SK-N-MC (cell line): ENCODE measurements around the gene TRIM47.

Experiments used
- EZH2 ChIP-seq: fragments of 200-600 bp; sonication (generic); IDR thresholded peaks from one replicate; pipeline ENCODE4 v1.6.1; 2017; ENCODE audit warnings: antibody characterized with exemption
- POLR2AphosphoS5 ChIP-seq: IDR thresholded peaks from 2 replicates; pipeline ENCODE4 v1.6.1; 2012; ENCODE audit warnings: mild to moderate bottlenecking, low read depth, low read length, borderline replicate concordance

DNA sequence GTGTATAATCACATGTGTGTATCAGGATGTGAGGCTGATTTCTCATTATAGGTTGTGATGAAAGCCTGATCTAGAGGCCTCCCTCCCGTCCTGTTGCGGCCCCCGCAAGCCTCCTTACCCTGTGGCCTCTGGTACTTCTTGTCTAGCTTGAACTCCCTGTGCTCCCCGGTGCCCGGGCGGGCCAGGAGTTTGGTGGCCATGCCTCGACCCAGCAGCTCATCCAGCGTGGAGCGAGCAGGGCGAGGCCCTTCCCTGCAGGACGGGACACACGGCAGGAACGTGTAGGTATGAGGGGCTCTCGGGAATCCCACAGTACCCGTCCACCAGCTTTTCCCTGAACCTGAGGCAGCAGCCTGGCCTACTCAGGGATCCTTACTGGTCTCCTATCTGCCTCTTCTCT lies 47.5 kb upstream of the TRIM47 start:
- TF ChIP-seq EZH2 (no peak), POLR2AphosphoS5 (no peak)
